Measurements from ENCODE around the gene UBE2U. TPM values are rescaled to one million over a fixed set of nuclear protein-coding genes. Genes with fewer than 3 reads are reported as not detected.

UBE2U gene
- total and polyA plus RNA-seq, 10 of the 15 experiments (the other 5 are each of a cell fraction or from before 2014, with no cell fraction given), result not detected

GRCh38 chr1:64296459-64296858, 93.0 kb downstream of the UBE2U start:
- CTCF ChIA-PET, result no interaction called here
- H3K4me1 ChIP-seq (ENCODE audit: control insufficient read depth, insufficient read depth, low read length), result no peaks in the 10 kb centered on the region
- no peaks in the 10 kb centered on the region; a peak in 2 of 4 replicates for H3K27me3 ChIP-seq (replicated peaks in 1 of 2; ENCODE audit: control insufficient read depth in 2 of 2, insufficient read depth in 2 of 2, low read length in 1 of 2)
- no peak for ATAC-seq
- H2AFZ ChIP-seq (ENCODE audit: control insufficient read depth, low read depth, low read length), result no peak overlapping the region
- DNase-seq (ENCODE audit: low read depth, low spot score), result no peak
- no peaks in the 10 kb centered on the region for H3K36me3 ChIP-seq (ENCODE audit: control insufficient read depth in 2 of 2, insufficient read depth in 2 of 2, low read length in 1 of 2)
- RAD21 ChIA-PET (ENCODE audit: unreplicated experiment), result no interaction called here
- WGBS (ENCODE audit: insufficient coverage, insufficient replicate concordance, low lambda C conversion rate, missing lambda C conversion rate), result 13% methylated on average over 8 of the region's 8 CpGs
- no TSS peak for BruUV-seq (replicated peaks)
- H3K9ac ChIP-seq (ENCODE audit: control insufficient read depth, insufficient read depth, low read length), result no peak overlapping the region
- no peaks in the 10 kb centered on the region for H3K9me3 ChIP-seq (replicated peaks; ENCODE audit: control insufficient read depth, insufficient read depth, low read length)
- no peaks in the 10 kb centered on the region for H3K79me2 ChIP-seq (ENCODE audit: control insufficient read depth, insufficient read depth, low read length)
- no peak for FAIRE-seq
- no peak overlapping the region for H3K27ac ChIP-seq (ENCODE audit: control insufficient read depth, insufficient read depth)
- POLR2A ChIA-PET, result no interaction called here
- H3K4me3 ChIP-seq, result no peak overlapping the region
- no peak overlapping the region for H3K4me2 ChIP-seq (ENCODE audit: control insufficient read depth, insufficient read depth)
- H4K20me1 ChIP-seq (ENCODE audit: control insufficient read depth, insufficient read depth), result no peaks in the 10 kb centered on the region
- SMC1A ChIA-PET (ENCODE audit: uncharacterized antibody, unreplicated experiment), result no interaction called here
- intact Hi-C loops (cut with micrococcal nuclease; ENCODE audit: unreplicated experiment) (no loop called here), in situ Hi-C loops (cut with MboI) (no loop called here)
- TF ChIP-seq ETV6 (conservative IDR thresholded peaks at IDR 0.05 in 1 of 2, IDR thresholded peaks at IDR 0.05 in 1 of 2; ENCODE audit: borderline replicate concordance in 1 of 2, low read depth in 1 of 2) (no peak), MEF2B (IDR thresholded peaks at IDR 0.05; ENCODE audit: partially characterized antibody, poor library complexity, severe bottlenecking) (no peak), YBX1 (IDR thresholded peaks at IDR 0.05) (no peak), NFYB (IDR thresholded peaks at IDR 0.05; ENCODE audit: insufficient read depth, low read depth, low read length) (no peak), CHD2 (IDR thresholded peaks at IDR 0.05; ENCODE audit: borderline replicate concordance, low read depth, low read length) (no peak), ELK1 (IDR thresholded peaks at IDR 0.05; ENCODE audit: low read depth, low read length) (no peak), NRF1 (conservative IDR thresholded peaks at IDR 0.05; ENCODE audit: low read depth, low read length) (no peak), POU2F2 (IDR thresholded peaks at IDR 0.05; ENCODE audit: borderline replicate concordance, low read depth, low read length) (no peak), MYC (IDR thresholded peaks at IDR 0.05; ENCODE audit: insufficient read depth, insufficient read length, insufficient replicate concordance, low read length, severe bottlenecking) (no peak), NBN (IDR thresholded peaks at IDR 0.05) (no peak), NFIC (IDR thresholded peaks at IDR 0.05; ENCODE audit: low read depth, low read length) (no peak), CTCF (IDR thresholded peaks at IDR 0.05 in 2 of 3, conservative IDR thresholded peaks at IDR 0.05 in 1 of 3; ENCODE audit: control insufficient read depth in 2 of 3, extremely low read depth in 1 of 3, insufficient read depth in 1 of 3, low read depth in 3 of 3, low read length in 3 of 3) (no peak), NR2C2 (IDR thresholded peaks at IDR 0.05; ENCODE audit: borderline replicate concordance, control insufficient read depth, insufficient read length, low read depth) (no peak), FOXM1 (IDR thresholded peaks at IDR 0.05; ENCODE audit: low read depth, low read length) (no peak), SREBF1 (IDR thresholded peaks at IDR 0.05; ENCODE audit: low read length) (no peak), MEF2A (IDR thresholded peaks at IDR 0.05; ENCODE audit: insufficient read depth, low read depth, low read length) (no peak)
- TF ChIP-seq, protein P1, sequence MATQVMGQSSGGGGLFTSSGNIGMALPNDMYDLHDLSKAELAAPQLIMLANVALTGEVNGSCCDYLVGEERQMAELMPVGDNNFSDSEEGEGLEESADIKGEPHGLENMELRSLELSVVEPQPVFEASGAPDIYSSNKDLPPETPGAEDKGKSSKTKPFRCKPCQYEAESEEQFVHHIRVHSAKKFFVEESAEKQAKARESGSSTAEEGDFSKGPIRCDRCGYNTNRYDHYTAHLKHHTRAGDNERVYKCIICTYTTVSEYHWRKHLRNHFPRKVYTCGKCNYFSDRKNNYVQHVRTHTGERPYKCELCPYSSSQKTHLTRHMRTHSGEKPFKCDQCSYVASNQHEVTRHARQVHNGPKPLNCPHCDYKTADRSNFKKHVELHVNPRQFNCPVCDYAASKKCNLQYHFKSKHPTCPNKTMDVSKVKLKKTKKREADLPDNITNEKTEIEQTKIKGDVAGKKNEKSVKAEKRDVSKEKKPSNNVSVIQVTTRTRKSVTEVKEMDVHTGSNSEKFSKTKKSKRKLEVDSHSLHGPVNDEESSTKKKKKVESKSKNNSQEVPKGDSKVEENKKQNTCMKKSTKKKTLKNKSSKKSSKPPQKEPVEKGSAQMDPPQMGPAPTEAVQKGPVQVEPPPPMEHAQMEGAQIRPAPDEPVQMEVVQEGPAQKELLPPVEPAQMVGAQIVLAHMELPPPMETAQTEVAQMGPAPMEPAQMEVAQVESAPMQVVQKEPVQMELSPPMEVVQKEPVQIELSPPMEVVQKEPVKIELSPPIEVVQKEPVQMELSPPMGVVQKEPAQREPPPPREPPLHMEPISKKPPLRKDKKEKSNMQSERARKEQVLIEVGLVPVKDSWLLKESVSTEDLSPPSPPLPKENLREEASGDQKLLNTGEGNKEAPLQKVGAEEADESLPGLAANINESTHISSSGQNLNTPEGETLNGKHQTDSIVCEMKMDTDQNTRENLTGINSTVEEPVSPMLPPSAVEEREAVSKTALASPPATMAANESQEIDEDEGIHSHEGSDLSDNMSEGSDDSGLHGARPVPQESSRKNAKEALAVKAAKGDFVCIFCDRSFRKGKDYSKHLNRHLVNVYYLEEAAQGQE (IDR thresholded peaks at IDR 0.05; ENCODE audit: low read depth, low read length), result no peak

Data from GM12878 (cell line).